ENCODE data around the gene KIAA1958. TPM values are rescaled to one million over a fixed set of nuclear protein-coding genes. Genes with fewer than 3 reads are reported as not detected.

KIAA1958 gene
- total RNA-seq, 4 donors from 2014 or later, result 8.3 to 11.2 (median 9.6) TPM

DNA sequence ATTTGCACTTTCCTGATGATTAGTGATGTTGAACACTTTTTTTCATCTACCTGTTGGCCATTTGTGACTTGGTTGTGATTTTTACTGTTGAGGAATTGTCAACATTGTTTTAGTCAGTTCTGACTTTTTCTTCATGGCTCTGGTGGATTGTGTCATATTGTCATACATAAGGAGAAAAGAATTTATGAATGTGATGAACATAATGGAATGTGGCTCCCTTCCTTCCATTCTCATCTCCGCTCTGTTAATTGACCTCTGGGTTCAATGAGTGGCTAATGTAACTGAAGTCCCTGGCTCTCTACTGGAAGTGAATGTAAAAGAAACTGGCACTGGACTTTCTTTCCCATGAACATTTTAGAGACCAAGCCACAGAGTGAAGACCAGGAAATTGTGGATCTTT is 49.2 kb downstream of the KIAA1958 start:
- Histone ChIP-seq H3K36me3 (no peaks in the 10 kb centered on the region), H3K9me3 (no peaks in the 10 kb centered on the region), H3K27ac (no peak overlapping the region), H3K27me3 (no peaks in the 10 kb centered on the region), H3K4me1 (no peaks in the 10 kb centered on the region), H3K4me3 (replicated peaks in 1 of 3) (no peak overlapping the region)
- intact Hi-C loops (cut with DNase I), result no loop called here
- no peak for TF ChIP-seq POLR2A (IDR thresholded peaks at IDR 0.05)
- TF ChIP-seq, protein P1, sequence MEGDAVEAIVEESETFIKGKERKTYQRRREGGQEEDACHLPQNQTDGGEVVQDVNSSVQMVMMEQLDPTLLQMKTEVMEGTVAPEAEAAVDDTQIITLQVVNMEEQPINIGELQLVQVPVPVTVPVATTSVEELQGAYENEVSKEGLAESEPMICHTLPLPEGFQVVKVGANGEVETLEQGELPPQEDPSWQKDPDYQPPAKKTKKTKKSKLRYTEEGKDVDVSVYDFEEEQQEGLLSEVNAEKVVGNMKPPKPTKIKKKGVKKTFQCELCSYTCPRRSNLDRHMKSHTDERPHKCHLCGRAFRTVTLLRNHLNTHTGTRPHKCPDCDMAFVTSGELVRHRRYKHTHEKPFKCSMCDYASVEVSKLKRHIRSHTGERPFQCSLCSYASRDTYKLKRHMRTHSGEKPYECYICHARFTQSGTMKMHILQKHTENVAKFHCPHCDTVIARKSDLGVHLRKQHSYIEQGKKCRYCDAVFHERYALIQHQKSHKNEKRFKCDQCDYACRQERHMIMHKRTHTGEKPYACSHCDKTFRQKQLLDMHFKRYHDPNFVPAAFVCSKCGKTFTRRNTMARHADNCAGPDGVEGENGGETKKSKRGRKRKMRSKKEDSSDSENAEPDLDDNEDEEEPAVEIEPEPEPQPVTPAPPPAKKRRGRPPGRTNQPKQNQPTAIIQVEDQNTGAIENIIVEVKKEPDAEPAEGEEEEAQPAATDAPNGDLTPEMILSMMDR (IDR thresholded peaks at IDR 0.05), result no peak
- 75 to 78% methylated on average over 1 of the region's 1 CpG for WGBS, 2 donors
- no peak for DNase-seq

DNA sequence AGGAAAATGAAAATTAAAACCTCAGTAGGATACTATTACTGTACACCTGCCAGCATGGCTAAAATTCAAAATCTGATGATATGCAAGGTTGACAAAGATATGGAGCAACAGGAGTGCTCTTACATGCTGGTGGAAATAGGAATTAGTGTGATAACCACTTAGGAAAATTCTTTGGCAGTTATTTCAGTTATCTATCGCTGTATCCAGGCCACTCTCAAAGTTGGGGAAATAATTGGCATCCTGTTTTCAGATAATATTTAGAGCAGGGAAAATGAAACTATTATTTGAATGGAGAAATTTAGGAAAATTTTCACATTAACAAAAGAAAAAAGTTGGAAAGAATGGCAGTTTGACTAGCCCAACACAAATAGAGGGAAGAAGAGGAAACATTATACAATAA is 50.9 kb downstream of the KIAA1958 start:
- WGBS, 2 donors, result 60 to 79% methylated on average over 1 of the region's 1 CpG
- no peak for TF ChIP-seq POLR2A (IDR thresholded peaks at IDR 0.05)
- TF ChIP-seq, protein P1 (IDR thresholded peaks at IDR 0.05), result no peak

DNA sequence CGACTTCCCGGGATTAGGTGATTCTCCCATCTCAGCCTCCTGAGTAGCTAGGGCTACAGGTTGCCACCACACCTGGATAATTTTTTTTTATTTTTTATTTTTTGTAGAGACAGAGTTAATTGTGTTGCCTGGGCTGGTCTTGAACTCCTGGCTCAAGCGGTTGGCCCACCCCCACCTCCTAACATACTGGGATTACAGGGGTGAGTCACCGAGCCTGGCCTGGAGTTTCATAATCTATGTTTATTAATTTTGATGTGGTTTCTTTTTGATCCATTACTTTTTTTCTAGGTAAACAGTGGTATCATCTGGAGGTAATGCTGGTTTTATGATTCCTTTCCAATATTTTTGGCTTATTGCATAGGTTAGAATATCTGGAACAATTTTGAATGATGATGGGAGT is 54.2 kb downstream of the KIAA1958 start:
- intact Hi-C loops (cut with DNase I), result no loop called here
- H3K4me1 ChIP-seq, result peaks cover 6 to 9% of the 10 kb centered on the region in 2 donors
- no peaks in the 10 kb centered on the region for H3K36me3 ChIP-seq
- 96% methylated on average over 4 of the region's 4 CpGs for WGBS, 2 donors
- no peak for DNase-seq
- H3K27ac ChIP-seq, result no peak overlapping the region
- H3K4me3 ChIP-seq (replicated peaks in 1 of 3), result no peak overlapping the region
- H3K9me3 ChIP-seq, result no peaks in the 10 kb centered on the region
- H3K27me3 ChIP-seq, result no peaks in the 10 kb centered on the region
- TF ChIP-seq POLR2A (IDR thresholded peaks at IDR 0.05), result no peak
- TF ChIP-seq, protein P1 (IDR thresholded peaks at IDR 0.05), result no peak

More for the DNA sequence above, 50.9 kb downstream of the KIAA1958 start:
- peaks cover 6 to 9% of the 10 kb centered on the region in 2 donors for H3K4me1 ChIP-seq
- intact Hi-C loops (cut with DNase I), result no loop called here
- no peaks in the 10 kb centered on the region for H3K27me3 ChIP-seq
- no peaks in the 10 kb centered on the region for H3K36me3 ChIP-seq
- no peak overlapping the region for H3K27ac ChIP-seq
- no peaks in the 10 kb centered on the region for H3K9me3 ChIP-seq
- no peak overlapping the region for H3K4me3 ChIP-seq (replicated peaks in 1 of 3)
- no peak for DNase-seq

DNA sequence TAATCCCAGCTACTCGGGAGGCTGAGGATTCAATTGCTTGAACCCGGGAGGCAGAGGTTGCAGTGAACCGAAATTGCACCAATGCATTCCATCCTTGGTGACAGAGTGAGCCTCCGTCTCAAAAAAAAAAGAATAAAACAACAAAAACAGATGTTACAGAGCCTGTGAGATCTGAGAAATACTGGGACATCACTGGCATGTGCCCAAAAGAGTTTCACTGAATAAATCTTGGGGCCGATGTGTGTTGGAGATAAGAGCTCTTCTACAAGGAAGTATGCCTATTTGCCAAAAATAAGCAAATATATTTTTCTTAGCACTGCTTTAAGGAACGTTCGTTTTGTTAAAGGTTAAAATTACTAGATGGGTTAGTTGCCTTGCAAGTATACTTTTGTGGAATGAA is 55.1 kb downstream of the KIAA1958 start:
- Histone ChIP-seq H3K27me3 (no peaks in the 10 kb centered on the region), H3K36me3 (no peaks in the 10 kb centered on the region), H3K27ac (no peak overlapping the region), H3K4me3 (replicated peaks in 1 of 3) (no peak overlapping the region), H3K9me3 (no peaks in the 10 kb centered on the region), H3K4me1 (peaks cover 6 to 13% of the 10 kb centered on the region in 2 donors)
- intact Hi-C loops (cut with DNase I), result no loop called here
- 31 to 32% methylated on average over 7 of the region's 7 CpGs for WGBS, 2 donors
- TF ChIP-seq, protein P1 (IDR thresholded peaks at IDR 0.05), result no peak
- no peak for TF ChIP-seq POLR2A (IDR thresholded peaks at IDR 0.05)
- peak; percentile 26 to 33 for DNase-seq

DNA sequence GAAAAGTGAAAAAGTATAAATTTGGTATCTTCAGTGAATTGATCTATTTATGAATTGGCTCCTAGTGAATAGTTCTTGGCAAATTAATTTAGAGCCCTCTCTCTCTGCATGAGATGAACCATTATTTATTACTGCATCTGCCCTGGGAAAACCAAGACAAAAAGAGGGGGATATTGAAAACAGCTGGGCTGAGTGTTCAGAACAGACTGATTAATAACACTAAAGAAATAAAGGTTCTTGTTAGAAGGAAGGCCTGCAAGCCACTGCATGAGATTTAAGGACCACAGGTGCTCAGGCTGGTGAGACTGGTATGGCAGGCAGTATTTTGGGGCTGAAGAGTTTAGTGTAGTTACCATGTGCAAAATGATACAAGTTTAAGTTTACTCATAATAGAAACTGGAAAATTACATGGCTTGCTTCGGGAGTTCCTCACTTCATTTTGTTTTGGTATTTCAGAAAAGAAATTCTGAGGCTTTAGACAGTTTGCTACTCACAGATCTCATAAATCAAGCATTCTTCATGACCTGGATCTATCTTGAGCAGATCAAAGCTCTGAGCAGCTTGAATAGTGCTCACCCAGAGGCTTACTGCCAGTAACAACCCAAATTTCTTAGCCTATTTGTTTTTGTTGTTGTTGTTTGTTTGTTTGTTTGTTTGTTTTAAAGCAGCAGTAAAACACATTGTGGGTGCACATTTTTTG is 56.1 kb downstream of the KIAA1958 start:
- H3K27me3 ChIP-seq, result no peaks in the 10 kb centered on the region
- 90 to 94% methylated on average over 1 of the region's 1 CpG for WGBS, 2 donors
- intact Hi-C loops (cut with DNase I), result no loop called here
- no peak overlapping the region for H3K27ac ChIP-seq
- TF ChIP-seq POLR2A (IDR thresholded peaks at IDR 0.05), result no peak
- TF ChIP-seq, protein P1 (IDR thresholded peaks at IDR 0.05), result no peak
- no peaks in the 10 kb centered on the region for H3K36me3 ChIP-seq
- no peaks in the 10 kb centered on the region for H3K9me3 ChIP-seq
- peaks cover 6 to 13% of the 10 kb centered on the region in 2 donors for H3K4me1 ChIP-seq
- no peak for DNase-seq
- no peak overlapping the region for H3K4me3 ChIP-seq (replicated peaks in 1 of 3)
